ENCODE measurements around the gene EMC8. TPM values are rescaled to one million over a fixed set of nuclear protein-coding genes. Genes with fewer than 3 reads are reported as not detected.

Gene EMC8
- total and polyA plus RNA-seq, 2 donors (not counting 1 experiment from before 2014, with no cell fraction given), result 22.1 to 33.1 TPM

DNA sequence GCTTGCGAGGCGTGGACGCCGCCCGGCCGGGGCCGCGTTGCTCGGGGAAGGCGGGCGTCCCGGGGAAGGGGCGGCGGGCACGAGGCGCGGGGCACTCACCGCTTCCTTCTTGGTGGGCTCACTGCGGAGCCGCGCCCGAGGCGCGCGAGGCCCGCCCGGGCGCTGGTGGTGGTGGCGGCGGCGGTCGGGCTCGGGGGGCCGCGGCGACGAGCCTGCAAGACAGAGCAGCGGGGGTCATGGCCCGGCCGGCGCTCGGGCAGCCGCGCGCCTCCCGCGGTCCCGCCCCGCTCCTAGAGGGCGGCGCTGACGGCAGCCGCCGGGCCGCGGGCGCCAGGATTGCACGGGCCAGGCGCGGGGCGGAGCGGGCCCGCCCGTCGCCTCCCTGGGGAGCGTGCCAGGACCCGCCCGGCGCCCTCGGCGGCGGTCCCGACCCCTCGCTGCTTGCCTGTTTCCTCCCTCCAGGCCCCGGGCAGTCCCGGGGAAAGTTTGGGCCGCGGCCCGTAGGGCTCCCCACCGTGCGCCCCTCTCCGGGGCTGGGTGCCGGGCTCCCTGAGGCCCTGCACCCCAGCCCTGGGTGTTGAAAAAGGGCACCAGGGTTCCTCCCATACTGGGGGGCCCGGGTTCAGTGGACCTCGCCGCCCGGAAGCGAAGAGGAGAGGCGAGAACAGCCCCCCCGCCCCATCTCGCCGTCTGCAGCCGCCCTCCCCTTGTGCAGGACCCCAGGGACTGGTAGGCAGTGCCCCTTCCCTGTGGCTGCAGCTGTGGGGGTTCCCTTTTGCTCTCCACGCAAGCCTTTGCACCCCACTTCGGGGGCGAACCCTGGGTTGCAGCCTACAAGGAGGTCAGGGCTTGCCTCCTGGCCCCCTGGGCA is 48.3 kb downstream of the EMC8 start, which contains the start of gene C16orf74:
Gene C16orf74 (minus strand): TSS at position 270 of the 871 bp plus-strand sequence. CDS start 15,879 bp downstream, outside the sequence.
- Histone ChIP-seq H3K4me2 (replicated peaks; ENCODE audit: low read depth, low read length, poor library complexity, severe bottlenecking) (peak within 1 kb of the TSS; percentile 92), H3K27ac (ENCODE audit: low read length in 2 of 2) (peak within 1 kb of the TSS; percentile 58 to 68), H3K4me1 (ENCODE audit: control insufficient read depth in 2 of 2, insufficient read depth in 2 of 2, low read length in 2 of 2) (peaks cover 80 to 94% of the 10 kb centered on the region in 2 donors), H3K4me3 (ENCODE audit: control extremely low read depth in 1 of 5, extremely low read depth in 1 of 5, insufficient read depth in 1 of 5, low read depth in 2 of 5, low read length in 4 of 5) (peak within 1 kb of the TSS; percentile 16 to 81 (median 76)), H3K27me3 (replicated peaks in 1 of 4; ENCODE audit: control extremely low read depth in 1 of 4, control insufficient read depth in 3 of 4, insufficient read depth in 4 of 4, low read length in 3 of 4) (no peaks in the 10 kb centered on the region), H2AFZ (ENCODE audit: insufficient read depth, low read depth, low read length, poor library complexity, severe bottlenecking) (peak within 1 kb of the TSS; percentile 60), H3K9me3 (ENCODE audit: control extremely low read depth in 1 of 3, control insufficient read depth in 2 of 3, insufficient read depth in 1 of 3, low read length in 2 of 3) (no peaks in the 10 kb centered on the region), H4K20me1 (ENCODE audit: control insufficient read depth, insufficient read depth, low read length, poor library complexity, severe bottlenecking) (peaks cover 28% of the 10 kb centered on the region), H3K9ac (ENCODE audit: low read length) (peak within 1 kb of the TSS; percentile 78), H3K36me3 (replicated peaks in 1 of 2; ENCODE audit: control extremely low read depth in 1 of 2, control insufficient read depth in 1 of 2, extremely low read depth in 1 of 2, insufficient read depth in 2 of 2, low read length in 1 of 2) (peaks cover 0 to 9% of the 10 kb centered on the region in 2 experiments), H3K79me2 (ENCODE audit: control insufficient read depth, insufficient read depth, low read length) (peaks cover 36% of the 10 kb centered on the region)
- TF ChIP-seq, protein P1, sequence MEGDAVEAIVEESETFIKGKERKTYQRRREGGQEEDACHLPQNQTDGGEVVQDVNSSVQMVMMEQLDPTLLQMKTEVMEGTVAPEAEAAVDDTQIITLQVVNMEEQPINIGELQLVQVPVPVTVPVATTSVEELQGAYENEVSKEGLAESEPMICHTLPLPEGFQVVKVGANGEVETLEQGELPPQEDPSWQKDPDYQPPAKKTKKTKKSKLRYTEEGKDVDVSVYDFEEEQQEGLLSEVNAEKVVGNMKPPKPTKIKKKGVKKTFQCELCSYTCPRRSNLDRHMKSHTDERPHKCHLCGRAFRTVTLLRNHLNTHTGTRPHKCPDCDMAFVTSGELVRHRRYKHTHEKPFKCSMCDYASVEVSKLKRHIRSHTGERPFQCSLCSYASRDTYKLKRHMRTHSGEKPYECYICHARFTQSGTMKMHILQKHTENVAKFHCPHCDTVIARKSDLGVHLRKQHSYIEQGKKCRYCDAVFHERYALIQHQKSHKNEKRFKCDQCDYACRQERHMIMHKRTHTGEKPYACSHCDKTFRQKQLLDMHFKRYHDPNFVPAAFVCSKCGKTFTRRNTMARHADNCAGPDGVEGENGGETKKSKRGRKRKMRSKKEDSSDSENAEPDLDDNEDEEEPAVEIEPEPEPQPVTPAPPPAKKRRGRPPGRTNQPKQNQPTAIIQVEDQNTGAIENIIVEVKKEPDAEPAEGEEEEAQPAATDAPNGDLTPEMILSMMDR (IDR thresholded peaks at IDR 0.05), result no peak
- TF ChIP-seq EZH2 (IDR thresholded peaks at IDR 0.05; ENCODE audit: borderline replicate concordance, insufficient read depth, low read depth, low read length, poor library complexity, severe bottlenecking), result no peak
- ChIA-PET CTCF (interaction anchor here (1.1 to 3.4 kb wide), 10 partner anchors 11 to 265 kb away, joined by 3 to 11 read pairs (median 4); no protein-coding TSS in a partner anchor), POLR2A (interaction anchor here (0.5 to 4.0 kb wide), 7 partner anchors 10 to 49 kb away, joined by 3 to 24 read pairs (median 9); no protein-coding TSS in a partner anchor)
- intact Hi-C loops (cut with micrococcal nuclease), result loop anchor here (1.0 to 2.0 kb wide), 4 partner anchors 8 to 138 kb away; partner anchors contain the start of genes COX4I1, EMC8 and GSE1
- no peaks in the 10 kb centered on the region for H3K27me3 Mint-ChIP-seq
- DNase-seq (peak; percentile 71), ATAC-seq (ENCODE audit: low read depth) (peak; percentile 56)
- peaks cover 72% of the 10 kb centered on the region for H3K4me1 Mint-ChIP-seq
- under 1% methylated on average over 93 of the region's 96 CpGs for WGBS (ENCODE audit: insufficient coverage)
- H3K4me3 Mint-ChIP-seq, result peak within 1 kb of the TSS; percentile 97
- H3K27ac Mint-ChIP-seq, result peak within 1 kb of the TSS; percentile 100
- no peaks in the 10 kb centered on the region for H3K9me3 Mint-ChIP-seq (ENCODE audit: insufficient read depth)
